Activated T-helper 2 cell treated with anti-CD3 and anti-CD28 coated beads, Interferon-gamma antibody, Interleukin-2, Interleukin-4, amounts not matched to agents 10 μg/mL and 5 μg/mL and 100 μg/mL, durations not matched to agents 14 hours and 24 hours and 36 hours (primary cell): ENCODE measurements around the gene ADGRF5. TPM values are rescaled to one million over a fixed set of nuclear protein-coding genes. Genes with fewer than 3 reads are reported as not detected.

Experiments
- DNase-seq: peaks from one replicate; pipeline ENCODE4 v3.0.0; 2021; ENCODE audit warnings: low spot score
- H3K27ac Mint-ChIP-seq: one replicate; pipeline ENCODE4 v1.8.0; 2021; ENCODE audit warnings: mixed read lengths
- H3K27me3 Mint-ChIP-seq: one replicate; pipeline ENCODE4 v1.8.0; 2021; ENCODE audit warnings: low read depth, mixed read lengths
- H3K36me3 Mint-ChIP-seq: one replicate; pipeline ENCODE4 v1.8.0; 2021; ENCODE audit warnings: low read depth, mixed read lengths
- H3K4me1 Mint-ChIP-seq: one replicate; pipeline ENCODE4 v1.8.0; 2021; ENCODE audit warnings: low read depth, mixed read lengths
- H3K4me3 Mint-ChIP-seq: one replicate; pipeline ENCODE4 v1.8.0; 2021; ENCODE audit warnings: low read depth, mild to moderate bottlenecking, moderate library complexity, mixed read lengths
- H3K9me3 Mint-ChIP-seq: one replicate; pipeline ENCODE4 v1.8.0; 2021; ENCODE audit warnings: mixed read lengths
- intact Hi-C: fragments of 100-400 bp; cut with micrococcal nuclease; formaldehyde crosslinking; loops from one replicate; pipeline ENCODE4 v1.15.1; 2023
- total RNA-seq: library from RNA; stranded (reverse); gene quantifications from 2 replicates; pipeline ENCODE4 v1.2.3, GENCODE V29; 2022

Gene ADGRF5
- total RNA-seq, 1 donor from 2014 or later = not detected

DNA sequence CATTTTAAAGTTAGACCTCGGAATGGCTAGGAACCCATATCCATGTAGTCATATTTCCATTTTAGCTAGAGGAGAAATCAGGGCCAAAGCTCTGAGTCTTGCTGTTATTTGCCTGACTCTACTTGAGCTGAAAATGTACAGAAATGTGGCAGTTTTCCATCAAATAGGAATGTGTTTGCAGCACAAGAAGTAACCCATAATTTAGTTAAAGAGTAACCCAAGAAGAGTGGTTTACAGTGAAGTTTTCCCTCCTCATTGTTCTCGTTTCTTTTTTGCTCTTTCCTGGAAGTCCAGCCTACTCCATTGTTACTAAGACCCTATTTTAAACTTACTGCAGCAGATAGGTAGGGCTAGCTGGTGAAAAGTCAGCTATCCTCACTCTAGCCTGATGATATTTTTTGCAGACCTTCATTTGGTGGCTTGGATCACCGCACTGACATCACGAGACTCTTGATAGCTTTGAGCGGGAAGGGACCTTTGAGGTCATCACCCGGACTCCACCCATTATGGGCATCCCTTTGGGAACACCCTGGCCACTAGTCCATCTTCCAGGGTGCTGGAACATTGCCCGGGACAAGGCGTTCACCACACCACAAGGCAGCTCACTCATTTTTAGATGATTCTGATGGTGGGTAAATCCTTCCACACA, 28.0 kb upstream of the ADGRF5 start:
- Mint-ChIP-seq H3K27ac (no peak overlapping the region), H3K27me3 (no peaks in the 10 kb centered on the region), H3K4me3 (no peak overlapping the region), H3K36me3 (no peaks in the 10 kb centered on the region), H3K4me1 (no peaks in the 10 kb centered on the region), H3K9me3 (no peaks in the 10 kb centered on the region)
- DNase-seq = no peak
- intact Hi-C loops = no loop called here

DNA sequence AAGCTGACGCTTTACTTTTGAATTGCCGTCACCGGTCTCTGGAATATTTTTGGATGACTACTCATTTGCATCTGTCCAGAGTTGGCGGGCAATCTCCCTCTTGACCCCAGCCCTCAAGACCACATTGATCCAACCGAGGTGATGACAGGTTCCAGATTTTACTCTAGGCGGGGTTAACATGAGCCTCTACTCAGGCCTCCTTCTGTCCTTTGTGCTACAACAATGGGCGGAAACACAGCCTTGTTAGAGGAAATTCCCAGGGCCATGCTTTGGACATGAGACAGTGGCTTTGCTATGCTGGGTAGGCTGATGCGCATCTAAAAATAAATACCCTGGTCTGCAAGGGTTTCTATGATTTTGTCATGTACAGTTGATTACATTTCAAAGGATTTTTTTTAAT, 27.0 kb upstream of the ADGRF5 start:
- no peaks in the 10 kb centered on the region for H3K36me3 Mint-ChIP-seq
- DNase-seq = no peak
- intact Hi-C loops = no loop called here
- H3K4me1 Mint-ChIP-seq = no peaks in the 10 kb centered on the region
- no peak overlapping the region for H3K27ac Mint-ChIP-seq
- H3K27me3 Mint-ChIP-seq = no peaks in the 10 kb centered on the region
- H3K9me3 Mint-ChIP-seq = no peaks in the 10 kb centered on the region
- no peak overlapping the region for H3K4me3 Mint-ChIP-seq

DNA sequence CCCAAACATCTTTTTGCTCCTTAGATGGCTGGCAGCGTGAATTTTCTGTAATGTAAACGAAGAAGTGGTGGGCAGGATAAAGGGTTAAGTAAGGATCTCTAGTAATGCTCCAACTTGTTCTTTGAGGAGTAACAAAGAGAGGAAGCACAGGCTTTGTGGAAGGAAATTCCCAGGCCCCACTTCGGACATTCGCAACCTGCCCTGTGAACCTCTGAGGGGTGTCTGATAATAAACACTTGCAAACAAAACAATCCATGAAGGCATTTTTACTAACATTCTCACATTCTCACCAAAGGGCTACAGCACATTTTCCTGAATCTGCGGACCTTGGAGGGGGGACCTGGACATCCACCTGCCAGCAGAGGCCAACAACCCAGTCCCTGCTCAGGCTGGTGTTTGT, 25.8 kb upstream of the ADGRF5 start:
- intact Hi-C loops = no loop called here
- H3K27ac Mint-ChIP-seq = no peak overlapping the region
- no peaks in the 10 kb centered on the region for H3K4me1 Mint-ChIP-seq
- H3K4me3 Mint-ChIP-seq = no peak overlapping the region
- DNase-seq = no peak
- H3K36me3 Mint-ChIP-seq = no peaks in the 10 kb centered on the region
- H3K9me3 Mint-ChIP-seq = no peaks in the 10 kb centered on the region
- H3K27me3 Mint-ChIP-seq = no peaks in the 10 kb centered on the region

DNA sequence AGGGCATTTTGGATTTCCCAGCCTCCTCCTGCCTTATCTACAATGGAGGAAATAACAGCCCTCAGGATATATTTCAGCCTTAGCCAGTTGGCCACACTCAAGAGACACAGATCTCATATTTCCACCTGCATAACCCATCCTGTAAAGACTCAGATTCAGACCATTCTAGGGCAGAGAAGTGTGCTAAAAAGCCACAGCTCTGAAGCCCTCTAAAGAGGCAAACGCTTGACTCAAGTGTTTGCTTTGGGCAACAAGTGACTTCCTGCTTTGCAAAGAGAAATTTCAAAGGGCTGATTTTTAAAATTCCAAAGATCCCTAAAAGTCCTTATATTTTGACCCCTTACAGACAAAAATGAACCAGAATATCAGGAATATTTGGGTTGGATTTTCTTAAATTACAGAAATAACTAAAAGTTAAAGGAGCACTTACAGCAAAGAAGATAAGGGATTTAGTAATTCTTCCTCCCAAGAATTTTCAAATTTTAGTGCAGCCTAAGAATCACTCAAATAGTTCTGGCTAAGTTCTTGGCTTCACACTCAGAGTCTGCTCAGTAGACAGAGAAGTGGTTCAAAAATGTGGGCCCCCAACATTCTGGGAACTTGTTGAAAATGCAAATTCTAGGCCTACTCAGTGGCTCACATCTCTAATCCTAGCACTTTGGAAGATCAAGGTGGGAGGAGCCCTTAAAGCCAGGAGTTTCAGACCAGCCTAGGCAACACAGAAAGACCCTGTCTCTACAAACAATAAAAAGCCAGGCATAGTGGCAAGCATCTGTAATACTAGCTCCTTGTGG, 18.9 kb upstream of the ADGRF5 start:
- Mint-ChIP-seq H3K4me1 (no peaks in the 10 kb centered on the region), H3K27me3 (peaks cover 1% of the 10 kb centered on the region), H3K36me3 (no peaks in the 10 kb centered on the region), H3K27ac (no peak overlapping the region), H3K4me3 (no peak overlapping the region), H3K9me3 (no peaks in the 10 kb centered on the region)
- intact Hi-C loops = no loop called here
- no peak for DNase-seq

DNA sequence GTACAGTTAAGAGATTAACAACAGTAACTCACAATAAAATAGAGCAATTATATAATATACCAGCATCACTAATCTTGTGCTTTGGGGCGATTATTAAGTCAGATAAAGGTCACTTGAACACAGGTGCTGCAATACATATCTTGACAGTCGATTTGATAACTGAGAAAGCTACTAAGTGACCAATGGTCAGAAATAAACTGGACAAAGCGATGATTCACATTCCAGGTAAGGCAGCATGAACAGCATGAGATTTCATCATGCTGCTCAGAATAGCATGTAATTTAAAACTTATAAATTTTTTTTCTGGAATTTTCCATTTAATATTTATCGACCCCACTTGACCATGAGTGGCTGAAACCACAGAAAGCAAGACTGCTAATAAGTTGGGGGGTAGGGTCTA, 15.9 kb upstream of the ADGRF5 start:
- Mint-ChIP-seq H3K4me1 (no peaks in the 10 kb centered on the region), H3K27me3 (peaks cover 1% of the 10 kb centered on the region), H3K36me3 (no peaks in the 10 kb centered on the region), H3K4me3 (no peak overlapping the region), H3K27ac (no peak overlapping the region), H3K9me3 (no peaks in the 10 kb centered on the region)
- DNase-seq = no peak
- intact Hi-C loops = no loop called here

DNA sequence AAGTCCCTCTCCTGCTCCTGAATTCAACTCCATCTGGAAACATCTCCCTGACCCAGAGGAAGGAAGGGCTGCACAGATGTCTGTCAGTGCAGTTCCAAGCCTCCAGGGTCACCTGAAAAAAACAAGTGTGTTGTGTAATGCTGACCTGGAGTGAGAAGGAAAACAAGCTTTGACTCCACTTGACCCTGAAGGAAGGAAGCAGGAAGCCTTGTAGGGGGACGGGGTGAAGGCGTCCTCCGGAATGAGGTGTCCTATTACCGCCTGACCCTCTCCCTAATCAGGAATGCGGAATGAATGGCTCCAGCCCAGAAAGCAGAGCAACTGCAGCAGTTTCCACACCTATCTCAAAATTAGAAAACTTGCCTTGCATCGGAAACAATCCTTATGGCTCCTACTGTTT, 13.9 kb upstream of the ADGRF5 start:
- intact Hi-C loops = no loop called here
- Mint-ChIP-seq H3K9me3 (no peaks in the 10 kb centered on the region), H3K4me1 (no peaks in the 10 kb centered on the region), H3K4me3 (no peak overlapping the region), H3K27me3 (no peaks in the 10 kb centered on the region), H3K36me3 (no peaks in the 10 kb centered on the region), H3K27ac (no peak overlapping the region)
- no peak for DNase-seq

DNA sequence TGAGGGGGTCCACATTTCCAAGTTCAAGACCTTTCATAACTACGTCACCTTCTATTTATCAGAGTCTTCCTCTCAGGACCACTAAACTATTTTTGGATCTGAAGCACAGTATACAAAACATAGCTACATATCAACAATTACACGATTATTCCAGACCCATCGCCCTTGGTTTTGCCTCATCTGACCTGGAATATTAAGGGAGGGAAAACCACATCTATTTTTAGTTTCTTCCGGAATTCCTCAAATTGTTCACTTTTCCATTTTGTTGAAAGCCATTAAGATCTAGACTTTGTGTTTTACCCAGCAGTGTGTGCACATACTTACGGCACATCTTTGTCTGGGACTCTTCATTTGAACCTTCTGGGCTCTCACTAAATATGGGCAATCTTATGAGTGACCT, 12.0 kb upstream of the ADGRF5 start:
- Mint-ChIP-seq H3K27ac (no peak overlapping the region), H3K4me1 (no peaks in the 10 kb centered on the region), H3K9me3 (no peaks in the 10 kb centered on the region), H3K4me3 (no peak overlapping the region), H3K27me3 (no peaks in the 10 kb centered on the region), H3K36me3 (no peaks in the 10 kb centered on the region)
- intact Hi-C loops = no loop called here
- no peak for DNase-seq

DNA sequence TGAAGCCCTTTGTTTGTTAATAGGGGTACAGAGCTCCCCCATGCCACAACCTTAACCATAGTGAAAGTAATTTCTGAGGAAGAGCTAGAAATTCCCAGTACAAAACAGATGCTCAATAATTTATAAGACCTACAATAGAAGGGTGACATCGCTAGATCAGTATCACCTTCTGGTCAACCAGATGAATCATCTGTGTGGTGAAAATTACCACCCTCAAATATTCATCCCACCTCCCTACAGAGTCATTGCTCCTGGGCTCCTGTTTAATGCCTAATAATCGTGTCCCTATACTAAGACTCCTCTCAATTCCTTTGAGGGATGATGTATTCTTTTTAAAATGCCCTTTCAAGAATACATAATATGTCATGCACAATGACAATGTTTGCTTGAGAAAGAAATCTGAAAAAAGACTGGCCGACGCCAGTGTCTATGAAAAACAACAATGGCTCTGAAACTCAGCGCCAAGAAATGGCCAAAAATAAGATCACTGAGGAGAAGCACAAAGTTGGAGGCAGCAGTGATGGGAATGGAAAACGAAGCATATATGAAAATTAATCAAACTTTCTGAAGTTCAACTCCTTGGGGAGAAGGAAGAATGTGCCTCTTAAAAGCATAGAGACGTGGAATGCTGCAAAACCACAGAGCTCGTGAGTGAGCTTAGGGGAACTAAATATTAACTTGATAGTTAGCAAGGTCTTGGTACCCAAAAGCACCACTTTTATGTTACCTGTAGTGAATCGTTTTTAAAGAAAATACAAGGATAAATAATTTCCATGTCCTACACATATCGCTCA, 11.0 kb upstream of the ADGRF5 start:
- Mint-ChIP-seq H3K9me3 (no peaks in the 10 kb centered on the region), H3K4me3 (no peak overlapping the region), H3K4me1 (no peaks in the 10 kb centered on the region), H3K27ac (no peak overlapping the region), H3K27me3 (no peaks in the 10 kb centered on the region), H3K36me3 (no peaks in the 10 kb centered on the region)
- intact Hi-C loops = no loop called here
- DNase-seq = no peak

DNA sequence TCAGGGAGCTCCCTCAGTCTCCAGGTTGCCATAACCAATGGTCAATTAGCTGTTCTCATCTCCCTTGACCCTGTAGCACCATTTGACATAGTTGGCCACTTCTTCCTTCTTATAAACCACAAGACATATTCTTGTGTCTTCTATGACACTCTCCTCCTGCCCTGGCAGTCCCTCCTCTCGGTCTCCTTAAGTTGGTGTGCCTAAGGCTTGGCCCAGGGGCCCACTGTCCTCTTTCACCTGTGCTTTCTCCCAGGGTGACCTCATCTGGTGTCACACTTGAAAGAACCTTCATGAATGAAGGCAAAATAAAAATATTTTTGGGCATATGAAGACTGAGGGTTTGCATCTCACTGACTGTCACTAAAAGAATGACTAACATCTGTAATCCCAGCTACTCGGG, 9.7 kb upstream of the ADGRF5 start:
- Mint-ChIP-seq H3K4me3 (no peak overlapping the region), H3K4me1 (no peaks in the 10 kb centered on the region), H3K27me3 (no peaks in the 10 kb centered on the region), H3K27ac (no peak overlapping the region), H3K36me3 (no peaks in the 10 kb centered on the region), H3K9me3 (no peaks in the 10 kb centered on the region)
- intact Hi-C loops = no loop called here
- no peak for DNase-seq

DNA sequence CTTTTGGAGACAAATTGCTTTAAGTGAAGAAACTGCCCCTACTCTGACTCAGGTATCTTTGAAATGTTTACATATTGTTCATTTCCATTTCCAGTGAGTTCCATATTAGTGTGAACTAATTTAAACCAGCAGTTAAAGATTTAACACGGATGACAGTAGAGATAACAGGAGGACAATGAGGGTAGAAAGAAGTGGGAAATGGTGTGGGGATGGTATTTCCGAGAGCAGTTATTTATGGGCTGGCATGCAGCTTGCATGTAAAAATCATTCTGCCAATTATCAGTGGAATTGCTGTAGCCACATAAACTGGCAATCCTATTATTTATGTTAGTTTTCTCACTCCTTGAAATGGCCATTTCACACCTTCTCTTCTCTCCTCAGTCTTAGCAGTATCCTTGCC, 8.6 kb upstream of the ADGRF5 start:
- no peaks in the 10 kb centered on the region for H3K9me3 Mint-ChIP-seq
- intact Hi-C loops = no loop called here
- no peaks in the 10 kb centered on the region for H3K36me3 Mint-ChIP-seq
- H3K27me3 Mint-ChIP-seq = no peaks in the 10 kb centered on the region
- no peak overlapping the region for H3K27ac Mint-ChIP-seq
- DNase-seq = no peak
- no peak overlapping the region for H3K4me3 Mint-ChIP-seq
- no peaks in the 10 kb centered on the region for H3K4me1 Mint-ChIP-seq

DNA sequence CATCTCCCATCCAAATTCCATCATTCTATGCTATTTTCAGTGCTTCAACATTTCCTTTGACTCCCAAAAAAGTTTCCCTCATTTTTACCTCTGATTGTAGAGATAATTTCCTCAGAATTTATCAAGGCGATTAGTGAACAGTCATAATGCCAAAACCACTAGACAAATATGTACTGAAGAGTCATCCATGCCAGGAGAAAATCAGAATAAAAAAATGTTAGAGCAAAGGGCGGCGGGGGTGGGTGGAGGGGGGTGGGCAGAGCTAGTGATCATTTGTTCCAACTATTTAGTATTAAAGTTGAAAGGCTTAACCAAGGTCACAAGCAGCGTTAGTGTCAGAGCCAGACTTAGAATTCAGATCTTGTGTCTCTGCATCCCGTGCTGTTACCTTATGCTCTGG, 5.3 kb upstream of the ADGRF5 start:
- no peaks in the 10 kb centered on the region for H3K9me3 Mint-ChIP-seq
- no peaks in the 10 kb centered on the region for H3K27me3 Mint-ChIP-seq
- no peak for DNase-seq
- no peak overlapping the region for H3K4me3 Mint-ChIP-seq
- no peak overlapping the region for H3K27ac Mint-ChIP-seq
- H3K4me1 Mint-ChIP-seq = no peaks in the 10 kb centered on the region
- intact Hi-C loops = no loop called here
- no peaks in the 10 kb centered on the region for H3K36me3 Mint-ChIP-seq

DNA sequence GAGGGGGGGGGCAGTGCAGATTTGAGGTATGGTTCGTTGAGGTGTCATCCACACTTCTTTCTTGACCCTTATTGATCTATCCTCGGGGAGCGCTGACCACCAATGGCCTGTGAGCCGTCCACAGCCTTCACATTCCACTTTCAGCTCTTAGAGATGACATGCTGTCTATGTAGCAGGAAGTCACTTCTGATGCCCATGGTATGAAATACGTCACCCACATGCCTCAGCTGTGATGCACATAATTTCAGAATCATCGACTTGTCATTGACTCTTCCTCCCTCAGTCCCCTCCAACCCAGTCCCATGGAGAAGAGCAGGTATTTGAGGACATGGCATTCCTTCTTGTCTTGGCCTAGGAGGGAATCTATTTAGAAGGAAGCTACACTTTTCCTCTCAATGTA, 4.7 kb upstream of the ADGRF5 start:
- Mint-ChIP-seq H3K9me3 (no peaks in the 10 kb centered on the region), H3K36me3 (no peaks in the 10 kb centered on the region), H3K4me3 (no peak overlapping the region), H3K27ac (no peak overlapping the region), H3K4me1 (no peaks in the 10 kb centered on the region), H3K27me3 (no peaks in the 10 kb centered on the region)
- no peak for DNase-seq
- intact Hi-C loops = no loop called here

DNA sequence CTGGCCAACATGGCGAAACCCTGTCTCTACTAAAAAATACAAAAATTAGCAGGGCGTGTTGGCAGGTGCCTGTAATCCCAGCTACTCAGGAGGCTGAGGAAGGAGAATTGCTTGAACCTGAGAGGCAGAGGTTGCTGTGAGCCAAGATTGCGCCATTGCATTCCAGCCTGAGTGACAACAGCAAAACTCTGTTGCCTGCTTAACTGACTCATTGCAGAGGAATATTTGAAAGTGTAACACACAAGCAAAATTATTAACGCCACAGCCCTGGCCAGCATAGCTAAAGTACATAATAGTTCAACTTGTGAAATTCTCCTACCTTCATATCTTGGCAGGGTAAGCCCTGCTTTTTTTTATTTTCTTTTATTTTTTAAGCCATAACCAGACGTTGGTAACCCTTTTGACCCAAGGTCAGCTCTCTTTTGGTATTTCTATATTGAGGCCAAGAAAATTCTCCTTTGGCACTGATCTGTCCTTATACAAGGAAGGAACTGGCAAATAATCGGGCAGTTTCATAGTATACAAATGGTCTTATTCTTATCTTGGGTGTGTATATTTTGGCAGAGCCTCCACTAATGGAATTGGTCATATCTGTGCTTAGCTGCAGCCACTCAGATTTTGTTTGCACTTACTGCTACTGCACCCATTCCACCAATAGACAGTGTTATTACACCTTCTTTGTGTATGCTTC, 4.0 kb upstream of the ADGRF5 start:
- no peaks in the 10 kb centered on the region for H3K9me3 Mint-ChIP-seq
- intact Hi-C loops = no loop called here
- no peak for DNase-seq

More for the DNA sequence above, 4.0 kb upstream of the ADGRF5 start:
- H3K27me3 Mint-ChIP-seq = no peaks in the 10 kb centered on the region
- H3K27ac Mint-ChIP-seq = no peak overlapping the region
- H3K4me1 Mint-ChIP-seq = no peaks in the 10 kb centered on the region
- no peaks in the 10 kb centered on the region for H3K36me3 Mint-ChIP-seq
- no peak overlapping the region for H3K4me3 Mint-ChIP-seq
